HG03108 (cell line): ENCODE data around the gene CKLF.
A peak's percentile ranks its signal among the peaks of the same experiment; 100 is the strongest.
"Not testable (repeated sequence)": the region's sequence is repeated elsewhere in the genome, so short reads cannot be mapped to it uniquely, and the experiment has no call there.

Experiments
- ATAC-seq: cut with Tn5 transposase; IDR thresholded peaks from one replicate; pipeline ENCODE4 v1.9.1; 2021; ENCODE audit warnings: moderate library complexity; ENCODE audit not compliant: unreplicated experiment

Gene CKLF, protein sequence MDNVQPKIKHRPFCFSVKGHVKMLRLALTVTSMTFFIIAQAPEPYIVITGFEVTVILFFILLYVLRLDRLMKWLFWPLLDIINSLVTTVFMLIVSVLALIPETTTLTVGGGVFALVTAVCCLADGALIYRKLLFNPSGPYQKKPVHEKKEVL

DNA sequence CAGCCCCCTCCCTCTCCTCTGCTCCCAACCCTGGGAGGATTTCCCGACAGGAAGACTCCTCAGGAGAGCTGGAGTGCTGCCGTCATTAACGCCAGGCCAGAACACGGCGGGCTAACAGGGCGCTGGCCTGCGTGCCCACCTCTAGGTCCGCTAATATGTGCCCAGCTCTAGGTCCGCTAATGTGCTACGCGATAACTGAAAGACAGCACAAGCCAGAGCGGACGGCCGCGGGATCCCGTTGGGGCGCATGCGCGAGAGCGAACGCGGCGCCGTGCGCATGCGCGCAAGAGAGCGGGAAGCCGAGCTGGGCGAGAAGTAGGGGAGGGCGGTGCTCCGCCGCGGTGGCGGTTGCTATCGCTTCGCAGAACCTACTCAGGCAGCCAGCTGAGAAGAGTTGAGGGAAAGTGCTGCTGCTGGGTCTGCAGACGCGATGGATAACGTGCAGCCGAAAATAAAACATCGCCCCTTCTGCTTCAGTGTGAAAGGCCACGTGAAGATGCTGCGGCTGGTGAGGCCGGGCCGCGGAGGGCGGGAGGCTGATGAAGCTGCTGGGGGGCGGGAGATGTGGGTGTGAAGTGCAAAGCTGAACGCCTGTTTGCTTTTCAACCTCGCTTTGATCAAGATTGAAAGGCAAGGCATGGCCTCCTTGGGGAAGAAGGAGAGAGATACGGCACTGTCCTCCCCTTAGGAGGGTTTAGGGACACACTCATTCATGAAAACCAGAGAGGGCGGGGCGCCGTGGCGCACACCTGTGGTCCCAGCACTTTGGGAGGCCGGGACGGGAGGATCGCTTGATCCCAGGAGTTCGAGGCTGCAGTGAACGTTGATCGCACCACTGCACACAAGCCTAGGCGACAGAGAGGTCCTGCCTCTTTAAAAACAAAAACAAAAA, at the start of gene CKLF:
Gene CKLF, plus strand, starts transcription at position 291 of the 892 bp plus-strand sequence. Its CDS starts 140 bp downstream, at position 431.
- peak; percentile 65 for ATAC-seq

DNA sequence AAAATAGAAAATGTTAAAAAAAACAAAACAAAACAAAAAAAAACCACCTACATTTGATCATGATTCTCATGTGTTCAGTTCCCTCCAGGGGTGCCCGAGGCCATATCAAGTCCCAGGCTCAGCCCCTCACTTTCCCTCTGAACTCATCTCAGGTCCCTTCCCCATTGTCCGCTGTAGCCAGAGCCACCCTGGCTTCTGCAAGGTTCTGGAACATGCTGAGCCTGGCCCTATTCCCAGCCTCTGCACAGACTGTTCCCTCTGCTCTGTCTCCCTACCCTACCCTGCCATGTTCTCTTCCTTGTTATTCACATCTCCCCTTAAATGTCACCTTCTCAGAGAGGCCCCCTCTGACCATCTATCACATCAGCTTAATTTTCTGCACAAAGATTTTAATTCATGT, 49.3 kb upstream of the CKLF start:
- no peak for ATAC-seq

DNA sequence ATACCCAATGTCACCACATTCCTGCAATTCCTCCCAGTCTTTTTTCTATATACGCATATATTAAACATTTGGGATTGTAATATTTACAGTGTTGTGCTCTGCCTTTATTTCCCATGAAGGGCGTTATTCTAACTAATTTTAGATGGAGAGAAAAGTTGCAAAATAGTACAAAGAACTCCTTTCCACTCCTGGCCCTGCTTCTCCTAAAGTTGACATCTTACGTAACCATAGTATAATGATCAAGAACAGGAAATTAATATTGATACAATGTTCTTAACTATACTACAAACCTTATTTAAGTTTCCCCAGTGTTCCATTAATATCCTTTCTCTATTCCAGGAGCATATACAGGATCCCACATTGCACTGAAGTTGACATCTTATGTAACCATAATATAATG, 48.8 kb upstream of the CKLF start:
- no peak for ATAC-seq

DNA sequence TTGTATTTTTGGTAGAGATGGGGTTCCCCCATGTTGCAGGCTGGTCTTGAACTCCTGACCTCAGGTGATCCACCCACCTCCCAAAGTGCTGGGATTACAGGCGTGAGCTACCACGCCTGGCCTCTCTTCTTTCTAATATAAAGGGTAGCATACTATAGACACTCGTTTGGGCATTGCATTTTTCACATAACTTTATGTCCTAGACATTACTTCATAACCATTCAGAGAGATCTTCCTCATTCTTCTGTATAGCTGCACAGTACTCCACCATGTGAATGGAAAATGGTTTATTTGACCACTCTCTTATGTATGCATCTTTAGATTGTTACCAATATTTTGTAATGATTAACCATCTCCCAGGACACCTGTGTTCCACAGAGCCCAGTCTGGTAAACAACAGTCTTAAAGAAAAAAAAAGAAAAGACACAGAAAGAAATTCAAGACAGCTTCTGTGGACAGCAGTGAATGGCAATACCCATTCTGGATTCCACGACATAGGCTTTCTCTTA, 44.6 kb upstream of the CKLF start:
- no peak for ATAC-seq

DNA sequence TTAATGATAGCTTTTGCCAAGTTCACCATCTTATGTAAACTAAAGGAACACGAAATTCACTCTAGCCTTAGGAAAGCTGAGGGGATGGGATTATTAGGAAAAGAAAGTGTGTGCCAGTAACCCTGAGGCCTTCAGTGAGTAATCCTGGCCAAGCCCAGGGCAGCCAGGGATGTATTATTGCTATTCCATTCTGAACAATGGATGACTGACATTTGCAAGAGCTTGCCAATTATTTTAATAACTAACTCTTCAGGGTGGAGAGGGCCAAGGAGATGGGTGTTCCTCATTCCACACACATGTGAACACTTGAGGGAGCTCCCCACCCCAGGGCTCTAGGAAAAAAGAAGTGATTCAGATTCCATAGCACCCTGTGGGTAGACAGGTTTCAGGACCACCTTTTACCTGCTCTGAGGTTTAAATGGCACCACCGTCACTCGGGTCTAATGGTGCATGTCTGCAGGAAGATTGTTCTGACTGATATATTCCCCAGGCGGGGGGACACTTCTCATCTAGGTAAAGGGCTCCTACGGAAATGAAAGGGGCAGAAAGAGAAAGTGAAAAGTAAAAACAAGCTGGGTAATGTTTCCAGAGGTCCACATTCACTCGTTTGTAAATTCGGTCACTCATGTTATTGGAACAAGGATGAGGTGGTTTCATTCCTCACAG, 44.0 kb upstream of the CKLF start:
- ATAC-seq = no peak

DNA sequence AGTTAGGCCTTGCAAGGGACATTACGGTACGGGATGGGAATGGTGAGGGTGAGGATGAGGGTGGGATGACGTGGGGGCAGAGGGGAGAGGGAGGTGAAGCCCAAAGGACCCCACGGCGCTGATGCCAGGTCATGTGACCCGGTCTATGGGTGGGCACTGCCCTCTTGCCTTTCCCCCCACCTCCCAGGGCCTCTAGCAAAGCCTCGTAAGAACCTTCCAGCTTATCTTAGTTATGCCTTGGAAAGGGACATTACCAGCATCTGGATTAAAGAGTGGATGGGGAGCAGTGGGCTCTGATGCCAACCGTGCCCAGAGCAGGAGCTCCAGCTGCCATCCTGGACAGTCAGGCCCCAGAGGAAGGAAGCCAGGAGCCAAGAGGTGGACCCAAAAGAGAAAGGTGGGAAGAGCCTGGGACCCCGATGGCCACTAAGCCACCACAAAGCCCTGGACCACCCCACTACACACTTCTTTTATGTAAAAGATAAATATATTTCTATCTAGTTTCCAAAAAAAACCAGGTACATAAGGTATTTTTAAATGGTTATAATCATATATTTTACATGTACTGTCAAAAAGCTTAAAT, 43.4 kb upstream of the CKLF start:
- no peak for ATAC-seq

DNA sequence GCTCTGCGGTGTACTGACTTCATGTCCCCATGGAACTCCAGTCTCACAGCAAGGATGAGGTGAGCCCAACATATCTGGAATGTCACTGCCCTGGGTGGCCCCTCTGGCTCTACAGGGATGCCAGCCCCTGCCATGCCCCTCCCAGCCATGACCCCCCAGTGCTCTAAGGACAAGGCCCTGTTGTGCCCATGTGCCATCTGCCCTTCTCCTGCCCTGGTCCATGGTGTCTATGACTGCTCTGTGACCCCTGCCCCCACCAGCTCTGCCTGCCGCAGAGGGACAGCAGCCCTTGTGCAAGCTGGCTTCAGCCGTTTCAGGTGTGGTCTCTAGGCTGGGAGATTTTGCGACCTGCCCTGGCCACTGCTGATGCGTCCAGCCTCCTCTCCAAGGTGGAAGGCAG, 42.8 kb upstream of the CKLF start:
- no peak for ATAC-seq

DNA sequence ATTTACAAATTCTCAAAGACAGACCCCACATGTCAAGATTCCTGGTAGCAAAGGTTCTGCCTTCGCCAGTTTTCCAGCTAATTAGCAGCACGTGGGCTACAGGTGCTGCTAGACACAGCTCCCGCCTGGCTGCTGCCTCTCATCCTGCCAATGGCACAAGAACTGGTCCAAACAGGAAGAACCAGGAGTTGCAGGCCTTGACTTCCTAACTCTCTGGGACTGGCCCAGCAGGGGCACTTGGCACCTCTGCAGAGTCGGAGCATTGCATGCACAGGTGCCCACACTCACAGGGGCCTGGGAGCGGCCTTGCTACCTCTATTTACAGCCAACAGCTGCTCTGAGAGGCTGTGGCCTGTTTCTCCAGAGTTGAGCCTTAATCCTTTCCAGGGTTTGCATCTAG, 42.1 kb upstream of the CKLF start:
- ATAC-seq = no peak

DNA sequence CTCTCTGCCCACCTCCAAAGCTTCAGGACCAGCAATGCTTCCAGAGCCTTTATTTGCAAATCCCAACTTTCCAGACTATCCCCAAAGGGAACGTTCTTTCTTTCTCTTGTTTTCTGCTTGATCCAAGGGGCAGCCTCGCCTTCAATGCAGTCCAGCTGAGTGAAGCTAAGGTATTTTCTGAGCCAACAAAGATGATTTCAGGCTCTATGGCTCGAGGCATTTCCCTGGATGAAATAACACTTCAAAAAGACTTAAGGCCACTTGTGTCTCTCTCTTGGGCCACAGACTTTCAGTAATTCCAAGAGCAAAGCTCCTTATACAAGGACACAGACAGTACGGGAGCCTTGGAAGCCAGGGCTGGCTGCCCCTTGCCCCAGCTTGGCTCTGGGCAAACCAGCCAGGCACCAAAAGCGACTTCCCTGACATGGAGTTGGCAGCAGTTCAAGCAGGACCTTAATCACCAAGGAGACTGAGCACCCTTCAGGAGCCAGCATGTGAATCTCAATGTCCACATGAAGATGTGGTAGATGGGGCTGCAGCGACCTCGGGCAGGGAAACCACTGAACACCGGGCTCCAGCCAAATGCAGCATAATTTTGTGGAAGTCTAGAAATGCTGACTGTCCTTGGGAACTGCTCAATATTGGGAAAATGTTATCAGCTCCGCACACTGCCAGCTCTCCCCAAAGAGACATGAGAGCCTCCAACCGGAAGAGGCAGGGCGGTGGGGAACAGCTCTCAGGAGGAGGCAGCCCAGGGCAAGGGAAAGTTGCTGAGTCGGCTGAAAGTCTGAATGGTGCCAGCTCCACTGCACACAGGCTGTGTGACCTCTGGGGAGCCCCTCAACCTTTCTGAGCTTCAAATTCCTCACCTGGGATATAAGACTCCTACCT, 41.4 kb upstream of the CKLF start:
- no peak for ATAC-seq

DNA sequence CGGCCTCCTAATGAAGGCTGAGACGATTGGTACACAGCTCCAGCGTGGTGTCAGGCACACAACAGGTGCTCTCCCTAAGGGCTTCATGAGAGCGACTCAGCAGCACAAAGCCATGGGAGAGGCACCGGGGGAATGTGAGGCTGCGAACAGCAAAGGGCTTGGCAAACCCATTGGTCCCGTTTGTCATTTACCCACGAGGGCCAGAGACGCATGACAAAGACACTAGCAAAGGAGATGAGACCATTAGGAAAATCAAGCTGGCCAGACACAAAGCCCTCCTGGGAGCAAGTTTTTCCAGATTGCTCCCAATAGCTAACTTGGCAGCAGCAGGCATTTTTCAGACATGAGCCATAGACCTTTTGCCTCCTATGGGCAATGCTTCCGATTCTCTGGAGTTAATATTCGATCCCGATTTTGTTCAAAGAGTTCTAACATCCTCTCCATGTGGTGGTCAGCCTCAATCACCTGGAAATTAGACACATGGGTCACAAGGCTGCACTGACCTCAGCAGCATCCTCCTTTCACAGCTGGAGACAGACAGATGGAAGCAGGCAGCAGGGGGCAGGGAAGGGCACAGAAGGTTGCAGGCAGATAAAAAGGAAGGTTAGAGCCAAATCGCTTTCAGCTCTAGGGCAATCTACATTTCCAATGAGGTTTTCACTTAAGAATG, 40.6 kb upstream of the CKLF start:
- no peak for ATAC-seq

DNA sequence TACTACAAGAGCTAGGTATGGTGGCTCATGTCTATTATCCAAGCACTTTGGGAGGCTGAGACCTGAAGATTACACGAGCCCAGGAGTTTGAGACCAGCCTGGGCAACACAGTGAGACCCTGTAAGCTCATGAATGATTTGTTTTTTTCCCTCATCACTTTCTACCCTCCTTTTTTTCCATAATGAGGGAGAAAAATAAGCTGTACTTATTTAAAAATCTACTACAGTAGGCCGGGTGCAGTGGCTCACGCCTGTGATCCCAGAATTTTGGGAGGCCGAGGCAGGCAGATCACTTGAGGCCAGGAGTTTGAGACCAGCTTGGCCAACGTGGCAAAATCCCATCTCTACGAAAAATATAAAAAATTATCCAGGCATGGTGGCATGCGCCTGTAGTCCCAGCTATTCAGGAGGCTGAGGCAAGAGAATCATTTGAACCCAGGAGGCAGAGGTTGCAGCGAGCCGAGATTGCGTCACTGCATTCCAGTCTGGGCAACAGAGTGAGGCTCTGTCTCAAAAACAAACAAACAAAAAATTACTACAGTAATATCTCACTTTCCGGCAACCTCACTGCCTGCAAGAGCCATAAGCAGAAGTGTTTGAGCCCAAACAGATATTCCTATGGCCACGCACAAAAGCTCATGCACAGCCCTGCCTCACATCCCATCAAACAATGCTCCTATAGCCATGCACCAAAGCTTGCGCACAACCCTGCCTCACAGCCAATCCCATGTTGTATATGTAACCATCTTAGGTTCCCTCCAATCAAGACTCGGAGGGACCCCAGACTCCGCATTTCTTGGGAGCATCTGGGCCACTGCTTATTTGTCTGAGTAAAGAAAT, 39.9 kb upstream of the CKLF start:
- ATAC-seq = no peak

DNA sequence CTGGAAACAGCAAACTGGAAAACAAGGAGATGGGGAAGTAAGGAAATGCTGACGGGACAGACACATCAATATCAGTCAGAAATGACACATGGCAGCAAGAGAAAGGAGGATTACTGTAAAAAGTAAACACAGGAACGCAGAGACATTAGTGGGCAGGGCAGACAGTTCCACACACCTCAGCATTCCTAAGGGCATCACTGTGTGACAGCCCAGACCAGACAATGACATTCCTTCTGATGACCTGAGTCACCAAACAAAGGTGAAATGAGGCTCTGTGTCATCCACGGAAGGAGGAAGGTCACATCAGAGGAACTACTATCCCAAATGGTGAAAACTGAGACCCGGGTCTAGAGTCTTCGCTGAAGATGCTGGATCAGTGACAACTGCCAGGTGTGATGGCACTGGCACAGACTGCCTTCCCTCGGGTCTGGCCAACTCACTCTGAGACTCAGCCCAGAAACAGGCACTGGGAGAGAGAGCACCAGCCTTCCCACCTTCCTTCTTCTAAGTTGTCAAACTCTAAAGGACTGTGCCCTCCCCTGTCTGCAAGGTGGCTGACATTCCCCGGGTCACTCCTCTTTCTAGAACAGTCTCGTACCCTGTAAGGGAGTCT, 39.2 kb upstream of the CKLF start:
- ATAC-seq = no peak

DNA sequence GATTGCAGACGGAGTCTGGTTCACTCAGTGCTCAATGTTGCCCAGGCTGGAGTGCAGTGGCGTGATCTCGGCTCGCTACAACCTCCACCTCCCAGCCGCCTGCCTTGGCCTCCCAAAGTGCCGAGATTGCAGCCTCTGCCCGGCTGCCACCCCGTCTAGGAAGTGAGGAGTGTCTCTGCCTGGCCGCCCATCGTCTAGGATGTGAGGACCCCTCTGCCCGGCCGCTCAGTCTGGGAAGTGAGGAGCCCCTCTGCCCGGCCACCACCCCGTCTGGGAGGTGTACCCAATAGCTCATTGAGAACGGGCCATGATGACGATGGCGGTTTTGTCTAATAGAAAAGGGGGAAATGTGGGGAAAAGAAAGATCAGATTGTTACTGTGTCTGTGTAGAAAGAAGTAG, 38.0 kb upstream of the CKLF start:
- ATAC-seq = not testable (repeated sequence)

DNA sequence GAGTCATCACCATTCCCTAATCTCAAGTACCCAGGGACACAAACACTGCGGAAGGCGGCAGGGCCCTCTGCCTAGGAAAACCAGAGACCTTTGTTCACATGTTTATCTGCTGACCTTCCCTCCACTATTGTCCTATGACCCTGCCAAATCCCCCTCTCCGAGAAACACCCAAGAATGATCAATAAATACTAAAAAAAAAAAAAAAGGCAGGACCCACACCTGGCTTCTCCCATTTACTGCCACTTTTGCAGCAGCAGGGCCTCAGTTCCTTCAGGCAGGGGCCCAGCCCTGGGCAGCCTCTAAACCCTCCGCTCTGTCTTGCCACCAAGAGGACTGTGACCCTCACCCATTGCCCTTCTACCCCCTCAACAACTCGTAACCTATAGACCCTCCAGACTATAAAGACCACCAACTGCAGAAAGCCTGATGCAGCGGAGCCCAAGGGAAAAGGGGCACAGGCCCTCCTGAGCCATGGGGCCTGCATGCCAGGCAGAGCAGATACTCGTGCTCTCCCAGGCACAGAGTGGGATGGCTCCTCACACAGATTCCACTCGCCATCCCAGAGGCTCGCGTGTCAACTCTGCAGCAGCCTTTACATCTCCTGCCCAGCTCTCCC, 37.3 kb upstream of the CKLF start:
- not testable (repeated sequence) for ATAC-seq

DNA sequence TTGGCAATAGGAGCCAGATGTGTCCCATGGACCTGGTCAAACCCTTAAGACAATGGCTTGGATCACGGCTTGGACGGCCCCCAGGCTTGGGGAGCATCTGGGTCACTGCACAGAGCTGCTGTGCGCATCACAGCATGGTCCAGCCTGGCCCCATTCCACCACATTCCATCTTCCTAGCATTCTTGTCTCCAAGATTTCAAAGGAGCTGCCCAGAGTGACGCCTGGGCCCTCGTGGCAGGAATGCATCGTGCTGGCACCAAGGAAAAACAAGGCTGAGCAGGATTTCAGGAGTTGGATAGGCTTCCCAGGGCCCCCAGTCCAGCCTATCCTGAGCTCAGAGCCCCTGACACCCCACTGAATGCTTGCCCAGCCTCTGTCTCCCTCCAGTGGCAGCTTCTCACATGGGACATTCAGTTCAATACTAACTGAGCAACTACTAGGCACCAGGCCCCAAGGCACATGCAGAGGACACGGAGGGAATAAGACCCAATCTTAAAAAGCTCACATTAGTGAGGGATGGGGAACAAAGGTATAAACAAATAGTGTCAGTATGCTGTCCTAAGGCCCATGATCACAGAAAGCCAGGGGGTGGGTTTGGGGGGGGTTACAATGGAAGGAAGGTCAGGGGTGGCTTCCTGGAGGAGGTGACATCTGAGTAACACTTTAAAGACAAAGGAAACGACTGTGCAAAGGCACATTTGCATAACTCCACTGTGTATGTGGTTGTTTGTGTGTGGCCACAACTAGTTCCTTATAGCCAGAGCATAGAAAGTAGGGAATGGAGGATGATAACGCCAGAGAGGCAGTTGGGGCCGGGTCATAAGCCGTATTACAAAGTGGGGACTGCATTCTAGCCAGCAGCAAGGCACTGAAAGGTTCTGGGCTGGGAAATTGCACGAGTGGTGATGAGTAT, 36.5 kb upstream of the CKLF start:
- no peak for ATAC-seq

DNA sequence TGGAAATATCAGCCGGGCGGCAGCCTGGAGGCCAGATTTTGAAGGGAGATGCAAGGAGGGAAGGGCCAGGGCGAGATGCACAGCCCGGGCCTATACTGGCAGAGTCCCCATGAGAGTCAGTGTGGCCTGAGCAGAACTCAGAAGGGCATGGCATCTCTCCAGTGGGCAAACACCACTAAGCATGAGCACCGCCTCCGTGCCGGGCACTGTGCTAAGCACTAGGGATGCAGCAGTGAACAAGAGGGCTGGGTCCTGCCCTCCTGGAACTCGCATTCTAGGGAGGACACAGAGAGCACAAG, 35.9 kb upstream of the CKLF start:
- no peak for ATAC-seq
